H1 (cell line): Measurements from ENCODE around the gene OR4Q2.

Source experiments
- BACH1 ChIP-seq: IDR thresholded peaks from 2 replicates; pipeline ENCODE4 v1.6.1; 2012; ENCODE audit warnings: low read length, improper control_type of control experiment
- CEBPB ChIP-seq: IDR thresholded peaks from 2 replicates; pipeline ENCODE4 v1.6.1; 2012; ENCODE audit warnings: low read depth, low read length
- CHD1 ChIP-seq: IDR thresholded peaks from 2 replicates; pipeline ENCODE4 v1.6.1; 2012; ENCODE audit warnings: low read depth, low read length, improper control_type of control experiment
- CHD2 ChIP-seq: IDR thresholded peaks from 2 replicates; pipeline ENCODE4 v1.6.1; 2012; ENCODE audit warnings: low read length, improper control_type of control experiment
- EZH2 ChIP-seq: fragments of 200-600 bp; sonication (generic); IDR thresholded peaks from 2 replicates; pipeline ENCODE4 v1.7.1; 2012; ENCODE audit warnings: low read depth, mild to moderate bottlenecking, moderate library complexity, low read length, inconsistent platforms; ENCODE audit not compliant: severe bottlenecking
- KDM5A ChIP-seq: fragments of 200-600 bp; IDR thresholded peaks from 2 replicates; pipeline ENCODE4 v1.7.1; 2012; ENCODE audit warnings: mild to moderate bottlenecking, low read length, inconsistent platforms, mixed read lengths
- PHF8 ChIP-seq: fragments of 200-600 bp; sonication (generic); conservative IDR thresholded peaks from 2 replicates; pipeline ENCODE4 v1.7.1; 2012; ENCODE audit warnings: low read depth, mild to moderate bottlenecking, inconsistent platforms, low read length, moderate library complexity
- POLR2A ChIP-seq, 2 experiments: IDR thresholded peaks; 1 replicate in 1 of 2; 2 replicates in 1 of 2; pipeline ENCODE4 v1.6.1; 2011; ENCODE audit warnings: low read depth in 2 of 2, low read length in 2 of 2, mild to moderate bottlenecking in 2 of 2; ENCODE audit errors: control extremely low read depth in 1 of 2
- POLR2AphosphoS5 ChIP-seq: IDR thresholded peaks from 2 replicates; pipeline ENCODE4 v1.6.1; 2011; ENCODE audit warnings: low read depth, low read length
- SP4 ChIP-seq: IDR thresholded peaks from 2 replicates; pipeline ENCODE4 v1.6.1; 2012; ENCODE audit warnings: low read length, inconsistent platforms
- TAF7 ChIP-seq: optimal IDR thresholded peaks from 2 replicates; pipeline ENCODE3; 2011; ENCODE audit warnings: low read depth, mild to moderate bottlenecking, inconsistent platforms, low read length, moderate library complexity, borderline replicate concordance
- TBP ChIP-seq: IDR thresholded peaks from 2 replicates; pipeline ENCODE4 v1.6.1; 2011; ENCODE audit warnings: low read depth, low read length, improper control_type of control experiment
- TCF12 ChIP-seq: IDR thresholded peaks from 2 replicates; pipeline ENCODE4 v1.6.1; 2011; ENCODE audit warnings: low read depth, mild to moderate bottlenecking, low read length
- TF ChIP-seq, protein P1 (sequence below), 3 experiments: IDR thresholded peaks; 1 replicate in 2 of 3; 2 replicates in 1 of 3; pipeline versions ENCODE4 v1.5.1 to v1.6.1; 2011; ENCODE audit warnings: low read length in 3 of 3, mild to moderate bottlenecking in 3 of 3, inconsistent platforms in 2 of 3, low read depth in 1 of 3, moderate library complexity in 1 of 3; ENCODE audit not compliant: insufficient read depth in 1 of 3; ENCODE audit errors: control extremely low read depth in 1 of 3

DNA sequence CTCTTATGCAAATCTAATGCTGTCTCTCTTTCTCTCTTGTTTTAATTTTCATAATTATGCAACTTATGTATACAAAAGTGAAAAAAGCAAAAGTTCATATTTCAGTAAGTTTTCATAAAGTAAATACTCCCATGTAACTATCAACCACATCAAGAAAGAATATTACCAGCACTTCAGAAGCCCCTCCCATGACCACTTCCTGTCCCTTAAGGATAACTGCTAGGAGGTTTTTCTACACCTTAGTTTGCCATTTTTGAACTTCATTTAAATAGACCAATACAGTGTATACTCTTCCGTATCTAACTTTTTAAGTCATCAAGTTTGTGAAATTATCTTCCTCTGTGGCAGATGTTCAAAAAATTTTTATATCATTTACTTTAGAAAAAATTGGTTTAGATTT is 27.1 kb upstream of the OR4Q2 start:
- no peak for TF ChIP-seq TBP
- no peak for TF ChIP-seq POLR2AphosphoS5
- TF ChIP-seq, protein P1, sequence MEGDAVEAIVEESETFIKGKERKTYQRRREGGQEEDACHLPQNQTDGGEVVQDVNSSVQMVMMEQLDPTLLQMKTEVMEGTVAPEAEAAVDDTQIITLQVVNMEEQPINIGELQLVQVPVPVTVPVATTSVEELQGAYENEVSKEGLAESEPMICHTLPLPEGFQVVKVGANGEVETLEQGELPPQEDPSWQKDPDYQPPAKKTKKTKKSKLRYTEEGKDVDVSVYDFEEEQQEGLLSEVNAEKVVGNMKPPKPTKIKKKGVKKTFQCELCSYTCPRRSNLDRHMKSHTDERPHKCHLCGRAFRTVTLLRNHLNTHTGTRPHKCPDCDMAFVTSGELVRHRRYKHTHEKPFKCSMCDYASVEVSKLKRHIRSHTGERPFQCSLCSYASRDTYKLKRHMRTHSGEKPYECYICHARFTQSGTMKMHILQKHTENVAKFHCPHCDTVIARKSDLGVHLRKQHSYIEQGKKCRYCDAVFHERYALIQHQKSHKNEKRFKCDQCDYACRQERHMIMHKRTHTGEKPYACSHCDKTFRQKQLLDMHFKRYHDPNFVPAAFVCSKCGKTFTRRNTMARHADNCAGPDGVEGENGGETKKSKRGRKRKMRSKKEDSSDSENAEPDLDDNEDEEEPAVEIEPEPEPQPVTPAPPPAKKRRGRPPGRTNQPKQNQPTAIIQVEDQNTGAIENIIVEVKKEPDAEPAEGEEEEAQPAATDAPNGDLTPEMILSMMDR (IDR thresholded peaks at IDR 0.05; ENCODE audit: control extremely low read depth in 1 of 3, insufficient read depth in 1 of 3, low read depth in 1 of 3, low read length in 3 of 3) = no peak
- no peak for TF ChIP-seq PHF8
- TF ChIP-seq CEBPB = no peak
- TF ChIP-seq EZH2 = no peak
- TF ChIP-seq TAF7 = no peak
- no peak for TF ChIP-seq POLR2A (IDR thresholded peaks at IDR 0.05; ENCODE audit: control extremely low read depth in 1 of 2, low read depth in 2 of 2, low read length in 2 of 2)
- TF ChIP-seq TCF12 = no peak
- TF ChIP-seq CHD1 = no peak
- no peak for TF ChIP-seq CHD2
- no peak for TF ChIP-seq KDM5A
- TF ChIP-seq SP4 = no peak
- no peak for TF ChIP-seq BACH1
